Measurements from ENCODE around the gene PLA2G15.
A peak's percentile ranks its signal among the peaks of the same experiment; 100 is the strongest.

PLA2G15 gene

DNA sequence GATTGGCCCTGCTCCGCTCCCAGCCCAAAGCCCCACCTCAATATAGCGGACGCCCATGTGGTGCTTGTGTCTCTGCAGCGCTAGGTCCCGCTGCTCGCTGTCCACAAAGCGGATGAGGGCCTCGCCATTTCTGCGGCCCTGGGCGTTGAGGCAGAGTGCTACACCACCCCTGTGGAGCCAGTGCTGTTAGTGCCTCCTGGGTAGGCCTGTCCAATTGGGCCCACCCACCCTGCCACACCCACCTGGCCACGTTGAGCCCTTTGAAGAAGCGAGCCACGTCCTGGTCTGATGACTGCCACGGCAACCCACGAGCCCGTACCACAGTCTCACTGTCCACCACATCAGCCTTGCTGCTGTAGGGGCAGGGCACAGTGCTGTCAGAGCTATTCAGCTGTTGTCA is 12.8 kb upstream of the PLA2G15 start:
- TF ChIP-seq, protein P1, sequence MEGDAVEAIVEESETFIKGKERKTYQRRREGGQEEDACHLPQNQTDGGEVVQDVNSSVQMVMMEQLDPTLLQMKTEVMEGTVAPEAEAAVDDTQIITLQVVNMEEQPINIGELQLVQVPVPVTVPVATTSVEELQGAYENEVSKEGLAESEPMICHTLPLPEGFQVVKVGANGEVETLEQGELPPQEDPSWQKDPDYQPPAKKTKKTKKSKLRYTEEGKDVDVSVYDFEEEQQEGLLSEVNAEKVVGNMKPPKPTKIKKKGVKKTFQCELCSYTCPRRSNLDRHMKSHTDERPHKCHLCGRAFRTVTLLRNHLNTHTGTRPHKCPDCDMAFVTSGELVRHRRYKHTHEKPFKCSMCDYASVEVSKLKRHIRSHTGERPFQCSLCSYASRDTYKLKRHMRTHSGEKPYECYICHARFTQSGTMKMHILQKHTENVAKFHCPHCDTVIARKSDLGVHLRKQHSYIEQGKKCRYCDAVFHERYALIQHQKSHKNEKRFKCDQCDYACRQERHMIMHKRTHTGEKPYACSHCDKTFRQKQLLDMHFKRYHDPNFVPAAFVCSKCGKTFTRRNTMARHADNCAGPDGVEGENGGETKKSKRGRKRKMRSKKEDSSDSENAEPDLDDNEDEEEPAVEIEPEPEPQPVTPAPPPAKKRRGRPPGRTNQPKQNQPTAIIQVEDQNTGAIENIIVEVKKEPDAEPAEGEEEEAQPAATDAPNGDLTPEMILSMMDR (conservative IDR thresholded peaks at IDR 0.05; ENCODE audit: low read depth, low read length): no peak
- no peak for DNase-seq (ENCODE audit: low read depth)
- no peak overlapping the region for H3K4me3 ChIP-seq (ENCODE audit: low read length)

DNA sequence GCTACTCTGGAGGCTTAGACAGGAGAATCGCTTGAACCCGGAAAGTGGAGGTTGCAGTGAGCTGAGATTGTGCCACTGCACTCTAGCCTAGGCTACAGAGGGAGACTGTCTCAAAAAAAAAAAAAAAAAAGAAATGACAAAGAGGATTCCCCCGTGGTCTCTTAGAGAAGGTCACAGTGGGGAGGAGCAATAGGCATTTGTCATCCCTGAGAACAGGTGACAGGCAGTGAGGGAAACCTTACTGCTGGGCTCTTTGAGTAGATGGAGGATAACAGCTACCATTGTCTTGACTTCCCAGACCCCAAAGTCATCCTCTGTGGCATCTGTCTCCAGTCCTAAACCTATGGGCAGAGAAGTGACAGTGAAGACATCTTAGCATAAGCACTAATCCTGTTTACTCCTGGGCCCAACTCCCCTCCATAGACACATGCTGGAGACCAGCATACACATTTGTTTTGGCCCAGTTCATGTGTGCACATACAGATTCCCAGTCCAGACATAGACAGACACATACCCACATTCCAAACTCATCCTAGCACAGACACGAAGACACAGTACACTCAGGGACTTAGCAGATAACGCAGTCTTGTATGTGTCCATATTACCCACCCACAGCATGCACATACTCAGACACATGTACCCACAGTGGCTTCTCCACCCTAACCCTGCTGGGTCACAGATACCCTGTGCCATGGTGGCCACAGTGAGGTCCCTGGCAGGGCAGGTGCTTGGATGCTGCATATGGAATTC is 11.9 kb upstream of the PLA2G15 start:
- no peak for DNase-seq (ENCODE audit: low read depth)
- H3K4me3 ChIP-seq (ENCODE audit: low read length): no peak overlapping the region
- TF ChIP-seq, protein P1 (conservative IDR thresholded peaks at IDR 0.05; ENCODE audit: low read depth, low read length): no peak

DNA sequence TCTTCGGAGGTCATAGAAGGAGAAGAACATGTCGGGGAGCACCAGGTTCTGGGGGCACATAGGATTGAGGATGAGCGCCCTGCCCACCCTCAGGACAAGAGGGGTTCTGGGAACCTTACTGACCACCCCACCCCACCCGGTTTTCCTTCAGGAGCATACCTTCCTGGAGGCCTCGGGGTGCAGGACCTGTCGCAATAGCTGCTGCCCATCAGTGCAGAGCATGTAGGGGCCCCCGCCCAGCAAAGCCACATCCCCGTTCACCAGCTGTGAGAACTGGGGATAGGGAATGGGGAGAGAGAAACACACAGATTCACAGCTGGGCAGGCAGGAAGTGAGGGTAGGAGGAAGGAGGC is 11.4 kb upstream of the PLA2G15 start:
- TF ChIP-seq, protein P1 (conservative IDR thresholded peaks at IDR 0.05; ENCODE audit: low read depth, low read length): no peak
- DNase-seq (ENCODE audit: low read depth): no peak
- H3K4me3 ChIP-seq (ENCODE audit: low read length): no peak overlapping the region

DNA sequence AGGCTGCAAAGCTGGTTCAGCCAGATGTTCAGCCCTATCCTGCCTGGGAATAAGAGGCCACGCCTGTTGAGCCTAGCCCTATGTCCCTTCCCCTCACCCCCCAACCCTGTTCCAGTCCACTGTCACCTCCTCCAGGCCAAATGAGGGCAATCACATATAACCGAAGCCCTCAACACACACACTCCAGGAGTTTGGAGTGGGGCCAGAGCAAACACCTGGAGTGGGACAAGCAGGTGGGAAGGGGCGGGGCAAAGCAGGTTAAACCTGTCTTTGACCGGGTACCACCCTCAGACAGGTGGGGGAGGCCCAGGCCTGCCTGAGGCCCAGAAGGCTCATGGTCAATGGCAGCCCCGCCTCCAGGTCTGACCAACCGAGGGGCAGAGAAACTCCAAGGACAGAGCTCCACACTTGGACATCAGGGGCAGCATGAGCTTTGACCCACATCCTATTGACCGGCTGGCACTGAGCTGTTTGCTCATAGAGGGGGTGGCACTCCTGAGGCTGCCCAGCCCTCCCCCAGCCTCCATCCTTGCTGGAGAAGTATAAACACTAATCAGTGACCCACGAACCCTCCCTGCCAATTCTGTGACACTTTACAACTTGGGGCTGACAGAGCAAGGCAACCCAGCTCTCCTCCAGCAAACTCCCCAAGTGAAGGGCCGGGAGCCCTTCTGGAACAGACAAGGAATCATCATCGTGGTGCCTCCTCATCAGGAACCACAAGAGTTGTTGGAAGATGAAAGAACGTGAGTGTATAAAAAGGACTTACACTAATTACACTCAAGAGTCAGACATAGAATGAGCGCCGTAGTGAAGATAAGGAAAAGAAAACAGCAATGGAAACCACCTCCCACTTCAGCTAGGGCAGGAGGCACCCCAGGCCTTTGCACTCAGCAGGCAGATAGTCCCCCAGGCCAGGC is 10.7 kb upstream of the PLA2G15 start:
- H3K4me3 ChIP-seq (ENCODE audit: low read length): peak overlapping the region; percentile 50
- DNase-seq (ENCODE audit: low read depth): no peak
- TF ChIP-seq, protein P1 (conservative IDR thresholded peaks at IDR 0.05; ENCODE audit: low read depth, low read length): no peak

DNA sequence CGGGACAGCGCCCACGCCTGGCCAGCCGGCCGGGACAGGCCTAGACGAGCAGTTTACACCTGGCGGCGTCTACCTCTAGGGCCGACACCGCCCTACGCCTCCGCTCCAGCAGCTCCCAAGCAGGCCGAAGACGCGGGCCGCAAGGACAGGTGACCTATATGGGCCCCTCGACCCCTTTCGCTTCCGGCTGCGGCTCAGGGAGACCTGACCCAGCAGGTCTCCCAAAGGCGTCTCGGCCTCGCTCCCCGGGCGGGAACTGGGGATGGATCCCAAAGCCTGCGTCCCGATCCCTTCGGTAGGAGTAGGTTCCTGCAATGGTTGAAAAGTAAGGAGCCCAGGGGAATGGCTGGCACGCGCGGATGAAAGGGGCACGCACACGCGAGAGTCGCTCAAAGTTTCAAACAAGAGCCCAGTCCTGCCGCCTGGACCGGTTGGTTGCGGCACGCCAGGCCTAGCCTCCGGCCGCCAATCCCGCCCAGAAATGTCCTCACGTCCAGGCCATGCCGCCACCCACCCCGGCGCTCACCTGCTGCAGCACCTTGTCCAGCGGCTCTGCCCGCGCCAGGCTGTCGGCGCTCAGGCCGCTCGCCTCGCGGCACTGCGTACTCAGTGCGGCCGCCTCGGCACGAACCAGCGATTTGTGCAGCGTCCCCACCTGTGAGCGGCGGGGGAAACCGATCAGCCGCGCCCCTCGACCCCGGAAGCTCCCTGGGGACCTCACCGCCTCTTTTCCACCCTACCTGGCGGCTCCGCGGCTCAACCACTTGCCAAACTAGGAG is 9.9 kb upstream of the PLA2G15 start:
- H3K4me3 ChIP-seq (ENCODE audit: low read length): peak overlapping the region; percentile 50
- TF ChIP-seq, protein P1 (conservative IDR thresholded peaks at IDR 0.05; ENCODE audit: low read depth, low read length): peak; percentile 17
- no peak for DNase-seq (ENCODE audit: low read depth)

DNA sequence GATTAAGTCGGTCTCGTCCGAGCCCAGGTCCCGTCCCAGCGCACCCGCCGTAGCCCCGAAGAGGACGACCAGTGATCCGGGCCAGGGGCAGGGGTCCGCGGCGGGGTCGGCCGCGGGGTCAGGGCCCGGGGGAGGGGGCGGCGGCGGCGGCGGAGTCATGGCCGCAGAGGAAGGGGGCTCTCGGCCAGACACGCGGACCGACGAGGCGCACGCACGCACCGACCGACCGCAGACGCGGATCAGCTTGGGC is 9.4 kb upstream of the PLA2G15 start, which contains the start of gene ESRP2:
ESRP2 (minus strand) TSS at position 241 of the 250 bp plus-strand sequence; CDS start at position 159, 82 bp downstream.
- no peak for DNase-seq (ENCODE audit: low read depth)
- H3K4me3 ChIP-seq (ENCODE audit: low read length): peak within 1 kb of the TSS; percentile 50
- TF ChIP-seq, protein P1 (conservative IDR thresholded peaks at IDR 0.05; ENCODE audit: low read depth, low read length): no peak
